Frontal cortex (tissue), 4 donors: ENCODE data around the gene HAPLN3. TPM values are rescaled to one million over a fixed set of nuclear protein-coding genes. Genes with fewer than 3 reads are reported as not detected.
A peak's percentile ranks its signal among the peaks of the same experiment; 100 is the strongest.

Experiments
- DNase-seq, 2 donors: peaks; one replicate each; pipeline ENCODE4 v3.0.0; 2012; ENCODE audit warnings: low spot score in 2 of 2
- FAIRE-seq: peaks from 2 replicates; lab custom pipeline; 2012; peaks lifted over from hg19 to GRCh38; lab: Jason Lieb, UNC
- total RNA-seq: library from RNA; depleted of rRNA; stranded (reverse); fragments of >200 nt; gene quantifications from one replicate; pipeline ENCODE4 v1.2.3, GENCODE V29; 2014
- donor health status: control.
- donor health status: control.
- donor health status: control.

HAPLN3 gene
- total RNA-seq, 1 donor from 2014 or later, result 4.1 TPM

DNA sequence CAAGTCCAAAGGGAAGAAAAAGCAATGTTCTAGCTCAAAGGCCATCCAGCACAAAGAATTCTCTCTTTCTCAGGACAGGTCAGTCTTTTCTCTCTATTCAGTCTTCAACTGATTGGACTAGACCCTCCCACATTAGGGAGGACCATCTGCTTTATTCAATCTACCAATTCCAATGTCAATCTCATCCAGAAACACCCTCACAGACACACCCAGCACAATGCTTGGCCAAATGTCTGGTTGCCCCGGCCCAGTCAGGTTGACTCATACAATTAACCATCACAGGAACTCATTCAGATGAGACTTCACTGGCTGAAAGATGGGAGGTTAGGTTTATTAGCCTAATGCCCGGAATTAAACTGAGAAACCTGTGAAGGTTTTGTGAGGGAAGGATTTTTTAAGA, 59.7 kb downstream of the HAPLN3 start:
- FAIRE-seq (no peak), DNase-seq (no peak)

DNA sequence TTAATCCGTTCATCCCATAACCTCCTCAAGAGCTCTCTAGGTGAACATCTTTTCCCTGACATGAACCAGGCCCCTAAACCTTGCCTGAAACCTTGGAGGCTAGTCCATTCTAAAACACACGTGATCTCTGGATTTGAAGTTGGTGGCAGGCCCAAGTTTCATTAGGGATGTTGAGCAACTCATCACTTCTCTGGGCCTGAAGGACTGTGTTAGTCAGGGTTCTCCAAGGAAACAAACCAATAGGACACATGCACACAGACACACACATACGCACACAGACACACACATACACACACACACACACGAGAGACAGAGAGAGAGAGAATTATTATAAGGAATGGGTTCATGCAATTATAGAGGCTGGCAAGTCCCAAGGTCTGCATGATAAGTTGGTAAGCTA, 60.2 kb downstream of the HAPLN3 start:
- DNase-seq (no peak), FAIRE-seq (no peak)

- peak in 1 of 2 donors; percentile 52 for DNase-seq
- FAIRE-seq, result no peak
Observed at GRCh38 chr15:88834211-88834812, 61.0 kb downstream of the HAPLN3 start.

GRCh38 chr15:88833731-88834100, 61.6 kb downstream of the HAPLN3 start:
- no peak for FAIRE-seq
- no peak for DNase-seq

- DNase-seq (no peak), FAIRE-seq (no peak)
Observed at GRCh38 chr15:88832820-88833730, 62.3 kb downstream of the HAPLN3 start.

GRCh38 chr15:88830016-88830415, 65.3 kb downstream of the HAPLN3 start:
- no peak for DNase-seq
- no peak for FAIRE-seq

- DNase-seq (no peak), FAIRE-seq (no peak)
Observed at GRCh38 chr15:88828791-88829190, 66.6 kb downstream of the HAPLN3 start.

Other genes starting within 250 kb of the HAPLN3 start
- 0.41 TPM for gene ACAN, start 92.1 kb downstream of the HAPLN3 start, total RNA-seq
- 18.3 TPM for gene MFGE8, start 17.8 kb upstream of the HAPLN3 start, total RNA-seq
- 45.2 TPM for gene ABHD2, start 192.9 kb upstream of the HAPLN3 start, total RNA-seq